ENCODE measurements around the gene CASP7. TPM values are rescaled to one million over a fixed set of nuclear protein-coding genes. Genes with fewer than 3 reads are reported as not detected.

Gene CASP7
- total RNA-seq (2021) (14.0 and 14.8 TPM in 2 replicates), Bru-seq, nascent RNA (percentile 56 among the genes with signal in this experiment), BruChase-seq, experiment 1, labeled RNA remaining after a 2-hour chase (percentile 52 among the genes with signal in this experiment), BruChase-seq, experiment 2, labeled RNA remaining after a 6-hour chase (percentile 57 among the genes with signal in this experiment)
- long read RNA-seq, transcript CASP7-203 (7 exons, 2,377 nt), result major isoform, 12 of 26 reads
- long read RNA-seq, transcript CASP7-211 (7 exons, 2,467 nt), result minor isoform, 8 of 26 reads
- long read RNA-seq, partial matches to known transcripts, result 1 of 26 reads
- long read RNA-seq, other reads (novel, unspliced or antisense), result 4 of 26 reads

GRCh38 chr10:113679463-113680189 is at the start of gene CASP7:
CASP7 (plus strand) TSS chr10:113679912; CDS start chr10:113697494, 17,582 bp downstream.
- peak within 1 kb of the TSS; percentile 88 for H2AFZ ChIP-seq
- no peaks in the 10 kb centered on the region for H3F3A ChIP-seq (ENCODE audit: insufficient read depth, low read depth)
- intact Hi-C loops (cut with micrococcal nuclease; ENCODE audit: unreplicated experiment), result no loop called here
- H4K20me1 ChIP-seq (ENCODE audit: insufficient read depth), result no peaks in the 10 kb centered on the region
- H3K4me2 ChIP-seq, result peak within 1 kb of the TSS; percentile 90
- peak; percentile 52 to 71 for DNase-seq
- TF ChIP-seq EZH2 (IDR thresholded peaks at IDR 0.05; ENCODE audit: low read depth), result no peak
- no peak for TF ChIP-seq CTCF (conservative IDR thresholded peaks at IDR 0.05)
- H3K27ac ChIP-seq, result 0 out of 2 replicates have a peak within 1 kb of the TSS, but pooled peaks have one; percentile 23
- H3K79me2 ChIP-seq (ENCODE audit: low read depth), result peaks cover 9% of the 10 kb centered on the region; the same call in 1 of the 2 replicates
- POLR2A ChIA-PET (ENCODE audit: unreplicated experiment), result interaction anchor here (0.7 kb wide), 1 partner anchor 659 kb away, joined by 6 read pairs; no protein-coding TSS in a partner anchor
- H3K9me3 ChIP-seq (ENCODE audit: insufficient read depth, low read depth), result no peaks in the 10 kb centered on the region
- H3K4me3 ChIP-seq, result peak within 1 kb of the TSS; percentile 85
- CTCF ChIA-PET, result interaction anchor here (0.6 to 0.7 kb wide), 4 partner anchors 19 to 868 kb away, joined by 3 to 8 read pairs (median 4); no protein-coding TSS in a partner anchor
- BruUV-seq (replicated peaks), result no TSS peak
- H3K36me3 ChIP-seq (ENCODE audit: low read depth), result no peaks in the 10 kb centered on the region
- H3K9me2 ChIP-seq (ENCODE audit: insufficient read depth), result no peaks in the 10 kb centered on the region
- peaks cover 9% of the 10 kb centered on the region; the same call in 1 of the 2 replicates for H3K4me1 ChIP-seq (replicated peaks; ENCODE audit: insufficient read depth)
- no peaks in the 10 kb centered on the region for H3K27me3 ChIP-seq (ENCODE audit: insufficient read depth, low read depth)

DNA sequence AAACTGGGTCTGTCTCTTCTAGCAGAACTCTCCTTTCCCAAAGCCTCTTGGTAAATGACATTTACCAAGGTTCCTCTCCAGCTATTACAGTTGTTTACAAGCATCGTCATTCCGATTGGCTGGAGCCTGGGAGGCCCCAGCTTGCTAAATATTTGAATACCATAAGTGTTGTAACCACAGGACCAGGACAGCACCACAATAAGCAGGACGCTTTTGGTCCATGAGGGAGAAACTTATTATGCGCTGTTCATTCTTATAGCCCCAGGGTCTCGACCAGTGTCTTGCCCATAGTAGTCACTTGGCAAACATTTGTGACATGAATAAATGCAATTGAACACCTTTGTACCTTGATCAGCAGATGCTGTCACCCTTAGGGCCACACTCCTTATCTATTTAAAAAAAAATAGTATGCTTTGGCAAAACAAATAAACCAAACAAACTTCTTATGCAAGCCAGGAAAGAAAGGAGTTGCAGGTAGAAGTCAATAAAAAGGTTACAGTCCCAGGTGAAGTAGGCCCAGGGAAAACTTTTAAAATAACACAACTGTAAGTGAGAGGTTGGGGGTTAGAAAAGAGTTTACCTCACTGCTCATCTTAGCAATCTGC is 48.7 kb upstream of the CASP7 start:
- H3F3A ChIP-seq (ENCODE audit: insufficient read depth, low read depth), result no peaks in the 10 kb centered on the region
- no peaks in the 10 kb centered on the region for H3K9me2 ChIP-seq (ENCODE audit: insufficient read depth)
- no peak overlapping the region for H3K27ac ChIP-seq
- H3K9me3 ChIP-seq (ENCODE audit: insufficient read depth, low read depth), result no peaks in the 10 kb centered on the region
- intact Hi-C loops (cut with micrococcal nuclease; ENCODE audit: unreplicated experiment), result no loop called here
- no TSS peak for BruUV-seq (replicated peaks)
- H2AFZ ChIP-seq, result no peak overlapping the region
- no peak for DNase-seq
- no peaks in the 10 kb centered on the region for H4K20me1 ChIP-seq (ENCODE audit: insufficient read depth)
- no peak overlapping the region for H3K4me2 ChIP-seq
- no peak for TF ChIP-seq CTCF (conservative IDR thresholded peaks at IDR 0.05)
- TF ChIP-seq EZH2 (IDR thresholded peaks at IDR 0.05; ENCODE audit: low read depth), result no peak
- ChIA-PET CTCF (no interaction called here), POLR2A (ENCODE audit: unreplicated experiment) (no interaction called here)
- H3K4me3 ChIP-seq, result no peak overlapping the region
- H3K36me3 ChIP-seq (ENCODE audit: low read depth), result no peaks in the 10 kb centered on the region
- no peaks in the 10 kb centered on the region for H3K79me2 ChIP-seq (ENCODE audit: low read depth)
- H3K4me1 ChIP-seq (replicated peaks; ENCODE audit: insufficient read depth), result no peaks in the 10 kb centered on the region
- H3K27me3 ChIP-seq (ENCODE audit: insufficient read depth, low read depth), result peaks cover 16% of the 10 kb centered on the region; the same call in 1 of the 2 replicates

- no peaks in the 10 kb centered on the region for H3K36me3 ChIP-seq (ENCODE audit: low read depth)
- no peak overlapping the region for H2AFZ ChIP-seq
- CTCF ChIA-PET, result no interaction called here
- DNase-seq, result no peak
- H3K9me3 ChIP-seq (ENCODE audit: insufficient read depth, low read depth), result no peaks in the 10 kb centered on the region
- H3K9me2 ChIP-seq (ENCODE audit: insufficient read depth), result no peaks in the 10 kb centered on the region
- H3K4me2 ChIP-seq, result no peak overlapping the region
- POLR2A ChIA-PET (ENCODE audit: unreplicated experiment), result no interaction called here
- no peaks in the 10 kb centered on the region for H3K4me1 ChIP-seq (replicated peaks; ENCODE audit: insufficient read depth)
- H3K4me3 ChIP-seq, result no peak overlapping the region
- no peaks in the 10 kb centered on the region for H3K79me2 ChIP-seq (ENCODE audit: low read depth)
- no peak overlapping the region for H3K27ac ChIP-seq
- no TSS peak for BruUV-seq (replicated peaks)
- H4K20me1 ChIP-seq (ENCODE audit: insufficient read depth), result no peaks in the 10 kb centered on the region
- no peaks in the 10 kb centered on the region for H3F3A ChIP-seq (ENCODE audit: insufficient read depth, low read depth)
- peaks cover 16% of the 10 kb centered on the region; the same call in 1 of the 2 replicates for H3K27me3 ChIP-seq (ENCODE audit: insufficient read depth, low read depth)
- no peak for TF ChIP-seq EZH2 (IDR thresholded peaks at IDR 0.05; ENCODE audit: low read depth)
- no peak for TF ChIP-seq CTCF (conservative IDR thresholded peaks at IDR 0.05)
- intact Hi-C loops (cut with micrococcal nuclease; ENCODE audit: unreplicated experiment), result no loop called here
Observed at GRCh38 chr10:113631684-113632367, 47.9 kb upstream of the CASP7 start.
